ENCODE data around the gene RUSC2. TPM values are rescaled to one million over a fixed set of nuclear protein-coding genes. Genes with fewer than 3 reads are reported as not detected.

Gene RUSC2
- total and polyA plus RNA-seq, 2 of the 13 experiments (the other 11 are each of a cell fraction or from before 2014, with no cell fraction given) = 2.8 to 3.3 TPM

DNA sequence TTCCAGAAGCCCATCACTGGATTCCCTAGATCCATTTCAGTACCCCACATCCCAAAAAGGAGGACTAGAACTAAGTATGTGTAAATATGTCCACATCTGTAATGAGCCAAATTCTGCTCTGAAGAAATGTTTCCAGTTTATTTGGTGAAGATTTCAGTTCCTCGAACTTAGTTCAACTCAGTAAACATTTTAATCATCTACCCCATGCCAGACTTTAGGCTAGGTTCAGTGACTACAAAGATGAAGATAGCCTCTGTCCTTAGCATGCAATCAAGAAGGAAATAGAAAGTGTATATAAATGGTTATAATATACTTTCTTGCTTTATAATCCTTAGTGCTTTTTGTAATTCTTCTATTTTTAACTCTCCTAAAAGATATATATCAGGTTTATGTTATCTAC, 21.5 kb downstream of the RUSC2 start:
- ATAC-seq = no peak
- intact Hi-C loops (cut with micrococcal nuclease; ENCODE audit: unreplicated experiment) = loop anchor here (1.0 kb wide), 1 partner anchor 43 kb away; no protein-coding TSS in a partner anchor
- H3K27me3 ChIP-seq (ENCODE audit: control insufficient read depth in 1 of 2, insufficient read depth in 2 of 2, low read length in 2 of 2) = no peaks in the 10 kb centered on the region
- H3K4me3 ChIP-seq (replicated peaks in 1 of 3; ENCODE audit: insufficient read depth in 1 of 3, low read depth in 2 of 3, low read length in 3 of 3) = peak overlapping the region in 1 of 3 experiments; percentile 28; a peak in 1 of 6 replicates
- H3K4me2 ChIP-seq (ENCODE audit: low read depth, low read length) = peak overlapping the region; percentile 64
- H2AFZ ChIP-seq (ENCODE audit: low read length) = no peak overlapping the region
- no peak for FAIRE-seq
- peaks cover 23% of the 10 kb centered on the region for H3K4me1 ChIP-seq (ENCODE audit: insufficient read depth, low read length)
- in situ Hi-C loops (cut with HindIII; ENCODE audit: extremely low pct_ligation_motif_present, low pct_unique_long_range_greater_than_20kb) = no loop called here
- peak overlapping the region; percentile 47 for H3K27ac ChIP-seq (ENCODE audit: extremely low read length, insufficient read depth, low read length)
- H4K20me1 ChIP-seq (ENCODE audit: insufficient read depth, low read length) = no peaks in the 10 kb centered on the region
- H3K9me3 ChIP-seq (ENCODE audit: low read length) = no peaks in the 10 kb centered on the region
- no TSS peak for BruUV-seq (replicated peaks)
- H3K79me2 ChIP-seq (ENCODE audit: insufficient read depth, low read length) = peaks cover 3% of the 10 kb centered on the region
- ChIA-PET POLR2A (interaction anchor here (1.0 kb wide), 2 partner anchors 16 to 42 kb away, joined by 3 read pairs; no protein-coding TSS in a partner anchor), CTCF (ENCODE audit: low intra/inter-chr PET ratio, low total read pairs) (interaction anchor here (0.7 to 1.2 kb wide), 2 partner anchors 22 to 43 kb away, joined by 3 read pairs; partner anchors contain the start of gene RUSC2)
- no peak for DNase-seq (ENCODE audit: low spot score)
- WGBS (ENCODE audit: low lambda C conversion rate) = 7% methylated on average over 1 of the region's 1 CpG
- H3K36me3 ChIP-seq (replicated peaks in 1 of 2; ENCODE audit: control insufficient read depth in 1 of 2, insufficient read depth in 2 of 2, low read length in 2 of 2) = no peaks in the 10 kb centered on the region
- TF ChIP-seq, protein P1, sequence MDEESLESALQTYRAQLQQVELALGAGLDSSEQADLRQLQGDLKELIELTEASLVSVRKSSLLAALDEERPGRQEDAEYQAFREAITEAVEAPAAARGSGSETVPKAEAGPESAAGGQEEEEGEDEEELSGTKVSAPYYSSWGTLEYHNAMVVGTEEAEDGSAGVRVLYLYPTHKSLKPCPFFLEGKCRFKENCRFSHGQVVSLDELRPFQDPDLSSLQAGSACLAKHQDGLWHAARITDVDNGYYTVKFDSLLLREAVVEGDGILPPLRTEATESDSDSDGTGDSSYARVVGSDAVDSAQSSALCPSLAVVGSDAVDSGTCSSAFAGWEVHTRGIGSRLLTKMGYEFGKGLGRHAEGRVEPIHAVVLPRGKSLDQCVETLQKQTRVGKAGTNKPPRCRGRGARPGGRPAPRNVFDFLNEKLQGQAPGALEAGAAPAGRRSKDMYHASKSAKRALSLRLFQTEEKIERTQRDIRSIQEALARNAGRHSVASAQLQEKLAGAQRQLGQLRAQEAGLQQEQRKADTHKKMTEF (CRISPR knock-in tag; IDR thresholded peaks at IDR 0.05) = no peak
- TF ChIP-seq CHD2 (IDR thresholded peaks at IDR 0.05; ENCODE audit: low read depth, low read length) = no peak
- TF ChIP-seq, protein P2, sequence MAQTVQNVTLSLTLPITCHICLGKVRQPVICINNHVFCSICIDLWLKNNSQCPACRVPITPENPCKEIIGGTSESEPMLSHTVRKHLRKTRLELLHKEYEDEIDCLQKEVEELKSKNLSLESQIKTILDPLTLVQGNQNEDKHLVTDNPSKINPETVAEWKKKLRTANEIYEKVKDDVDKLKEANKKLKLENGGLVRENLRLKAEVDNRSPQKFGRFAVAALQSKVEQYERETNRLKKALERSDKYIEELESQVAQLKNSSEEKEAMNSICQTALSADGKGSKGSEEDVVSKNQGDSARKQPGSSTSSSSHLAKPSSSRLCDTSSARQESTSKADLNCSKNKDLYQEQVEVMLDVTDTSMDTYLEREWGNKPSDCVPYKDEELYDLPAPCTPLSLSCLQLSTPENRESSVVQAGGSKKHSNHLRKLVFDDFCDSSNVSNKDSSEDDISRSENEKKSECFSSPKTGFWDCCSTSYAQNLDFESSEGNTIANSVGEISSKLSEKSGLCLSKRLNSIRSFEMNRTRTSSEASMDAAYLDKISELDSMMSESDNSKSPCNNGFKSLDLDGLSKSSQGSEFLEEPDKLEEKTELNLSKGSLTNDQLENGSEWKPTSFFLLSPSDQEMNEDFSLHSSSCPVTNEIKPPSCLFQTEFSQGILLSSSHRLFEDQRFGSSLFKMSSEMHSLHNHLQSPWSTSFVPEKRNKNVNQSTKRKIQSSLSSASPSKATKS (CRISPR knock-in tag; IDR thresholded peaks at IDR 0.05) = no peak
- TF ChIP-seq ZNF724P (CRISPR knock-in tag; IDR thresholded peaks at IDR 0.05; ENCODE audit: borderline replicate concordance) = no peak
- TF ChIP-seq HNF4A (CRISPR knock-in tag; IDR thresholded peaks at IDR 0.05) = no peak
- no peak for TF ChIP-seq BCL6 (CRISPR knock-in tag; IDR thresholded peaks at IDR 0.05)
- TF ChIP-seq, protein P3, sequence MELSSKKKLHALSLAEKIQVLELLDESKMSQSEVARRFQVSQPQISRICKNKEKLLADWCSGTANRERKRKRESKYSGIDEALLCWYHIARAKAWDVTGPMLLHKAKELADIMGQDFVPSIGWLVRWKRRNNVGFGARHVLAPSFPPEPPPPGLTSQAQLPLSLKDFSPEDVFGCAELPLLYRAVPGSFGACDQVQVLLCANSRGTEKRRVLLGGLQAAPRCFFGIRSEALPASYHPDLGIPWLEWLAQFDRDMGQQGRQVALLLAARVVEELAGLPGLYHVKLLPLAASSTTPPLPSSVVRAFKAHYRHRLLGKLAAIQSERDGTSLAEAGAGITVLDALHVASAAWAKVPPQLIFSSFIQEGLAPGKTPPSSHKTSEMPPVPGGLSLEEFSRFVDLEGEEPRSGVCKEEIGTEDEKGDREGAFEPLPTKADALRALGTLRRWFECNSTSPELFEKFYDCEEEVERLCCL (CRISPR knock-in tag; IDR thresholded peaks at IDR 0.05; ENCODE audit: borderline replicate concordance) = no peak
- TF ChIP-seq MAFF (IDR thresholded peaks at IDR 0.05; ENCODE audit: low read depth, low read length) = no peak
- TF ChIP-seq PAF1 (CRISPR knock-in tag; IDR thresholded peaks at IDR 0.05) = no peak
- no peak for TF ChIP-seq POGZ (CRISPR knock-in tag; IDR thresholded peaks at IDR 0.05)
- no peak for TF ChIP-seq MTA3 (CRISPR knock-in tag; IDR thresholded peaks at IDR 0.05)
- TF ChIP-seq, protein P4, sequence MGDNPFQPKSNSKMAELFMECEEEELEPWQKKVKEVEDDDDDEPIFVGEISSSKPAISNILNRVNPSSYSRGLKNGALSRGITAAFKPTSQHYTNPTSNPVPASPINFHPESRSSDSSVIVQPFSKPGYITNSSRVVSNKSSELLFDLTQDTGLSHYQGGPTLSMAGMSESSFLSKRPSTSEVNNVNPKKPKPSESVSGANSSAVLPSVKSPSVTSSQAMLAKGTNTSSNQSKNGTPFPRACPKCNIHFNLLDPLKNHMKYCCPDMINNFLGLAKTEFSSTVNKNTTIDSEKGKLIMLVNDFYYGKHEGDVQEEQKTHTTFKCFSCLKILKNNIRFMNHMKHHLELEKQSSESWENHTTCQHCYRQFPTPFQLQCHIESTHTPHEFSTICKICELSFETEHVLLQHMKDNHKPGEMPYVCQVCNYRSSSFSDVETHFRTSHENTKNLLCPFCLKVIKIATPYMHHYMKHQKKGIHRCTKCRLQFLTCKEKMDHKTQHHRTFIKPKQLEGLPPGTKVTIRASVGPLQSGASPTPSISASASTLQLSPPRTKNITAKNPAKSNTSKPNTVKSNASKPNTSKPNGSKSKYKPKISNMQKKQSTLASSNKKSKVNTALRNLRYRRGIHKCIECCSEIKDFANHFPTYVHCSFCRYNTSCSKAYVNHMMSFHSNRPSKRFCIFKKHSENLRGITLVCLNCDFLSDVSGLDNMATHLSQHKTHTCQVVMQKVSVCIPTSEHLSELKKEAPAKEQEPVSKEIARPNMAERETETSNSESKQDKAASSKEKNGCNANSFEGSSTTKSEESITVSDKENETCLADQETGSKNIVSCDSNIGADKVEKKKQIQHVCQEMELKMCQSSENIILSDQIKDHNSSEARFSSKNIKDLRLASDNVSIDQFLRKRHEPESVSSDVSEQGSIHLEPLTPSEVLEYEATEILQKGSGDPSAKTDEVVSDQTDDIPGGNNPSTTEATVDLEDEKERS (CRISPR knock-in tag; IDR thresholded peaks at IDR 0.05) = no peak
- no peak for TF ChIP-seq ZFP37 (CRISPR knock-in tag; IDR thresholded peaks at IDR 0.05; ENCODE audit: borderline replicate concordance)
- H3K9ac ChIP-seq (ENCODE audit: insufficient read depth, low read depth, low read length) = no peak overlapping the region; the same call in 1 of the 2 replicates
